Liver (tissue), 9 donors: Measurements from ENCODE around the gene SLC5A1. TPM values are rescaled to one million over a fixed set of nuclear protein-coding genes. Genes with fewer than 3 reads are reported as not detected.

ENCODE experiments used
- DNase-seq: peaks from one replicate; pipeline ENCODE4 v3.0.0-alpha.2; 2017; ENCODE audit warnings: low spot score
- H3K27ac ChIP-seq, 2 donors: one replicate each; pipeline ENCODE4 v1.7.0; 2013; ENCODE audit warnings: inconsistent platforms in 2 of 2, low read length in 2 of 2, control low read depth in 1 of 2, low read depth in 1 of 2, mild to moderate bottlenecking in 1 of 2
- H3K27me3 ChIP-seq, 4 donors: one replicate each; pipeline versions ENCODE4 v1.6.1 to v1.7.0; 2013; ENCODE audit warnings: low read length in 3 of 4, inconsistent platforms in 1 of 4, mild to moderate bottlenecking in 1 of 4, moderate library complexity in 1 of 4; ENCODE audit not compliant: control insufficient read depth in 4 of 4, insufficient read depth in 4 of 4
- H3K36me3 ChIP-seq, 4 donors: one replicate each; pipeline versions ENCODE4 v1.6.1 to v1.7.0; 2013; ENCODE audit warnings: low read length in 3 of 4, mild to moderate bottlenecking in 3 of 4, low read depth in 1 of 4, moderate library complexity in 1 of 4; ENCODE audit not compliant: control insufficient read depth in 4 of 4, insufficient read depth in 3 of 4
- H3K4me1 ChIP-seq, 4 donors: one replicate each; pipeline versions ENCODE4 v1.6.1 to v1.7.0; 2013; ENCODE audit warnings: low read length in 3 of 4, mild to moderate bottlenecking in 3 of 4, moderate library complexity in 1 of 4; ENCODE audit not compliant: control insufficient read depth in 4 of 4, insufficient read depth in 4 of 4
- H3K4me3 ChIP-seq, 3 donors: one replicate each; pipeline versions ENCODE4 v1.6.1 to v1.7.0; 2013; ENCODE audit warnings: low read length in 3 of 3, control low read depth in 1 of 3, low read depth in 1 of 3, mild to moderate bottlenecking in 1 of 3
- H3K9ac ChIP-seq, 2 donors: one replicate each; pipeline ENCODE4 v1.7.0; 2013; ENCODE audit warnings: low read length in 2 of 2, mild to moderate bottlenecking in 2 of 2, moderate library complexity in 2 of 2, control low read depth in 1 of 2, low read depth in 1 of 2
- H3K9me3 ChIP-seq, 4 donors: one replicate each; pipeline versions ENCODE4 v1.6.1 to v1.7.0; 2013; ENCODE audit warnings: low read length in 3 of 4; ENCODE audit not compliant: control insufficient read depth in 4 of 4
- CTCF ChIP-seq: fragments of 150-350 bp; IDR thresholded peaks from 2 replicates; pipeline ENCODE4 v1.5.1; 2017; ENCODE audit warnings: improper control_type of control experiment, low read depth, low read length; ENCODE audit not compliant: missing input control
- EGR1 ChIP-seq, 2 donors: IDR thresholded peaks; 2 replicates each; pipeline ENCODE4 v1.6.1; 2016 to 2018; ENCODE audit warnings: antibody characterized with exemption in 2 of 2, low read depth in 2 of 2
- FOXA1 ChIP-seq: IDR thresholded peaks from 2 replicates; pipeline ENCODE4 v1.6.1; 2016; ENCODE audit warnings: antibody characterized with exemption
- FOXA2 ChIP-seq: IDR thresholded peaks from 2 replicates; pipeline ENCODE4 v1.6.1; 2016; ENCODE audit warnings: antibody characterized with exemption
- GABPA ChIP-seq, 2 donors: IDR thresholded peaks in 1 of 2; conservative IDR thresholded peaks in 1 of 2; 2 replicates each; pipeline ENCODE4 v1.6.1; 2016; ENCODE audit warnings: antibody characterized with exemption in 2 of 2, mild to moderate bottlenecking in 1 of 2, moderate library complexity in 1 of 2
- HNF4A ChIP-seq, 2 donors: conservative IDR thresholded peaks; 2 replicates each; pipeline ENCODE4 v1.6.1; 2016; ENCODE audit warnings: antibody characterized with exemption in 2 of 2, mild to moderate bottlenecking in 2 of 2
- HNF4G ChIP-seq: IDR thresholded peaks from 2 replicates; pipeline ENCODE4 v1.6.1; 2016; ENCODE audit warnings: antibody characterized with exemption
- JUND ChIP-seq, 2 donors: IDR thresholded peaks; 2 replicates each; pipeline ENCODE4 v1.6.1; 2016; ENCODE audit warnings: antibody characterized with exemption in 2 of 2
- NR2F2 ChIP-seq: IDR thresholded peaks from 2 replicates; pipeline ENCODE4 v1.6.1; 2016; ENCODE audit warnings: antibody characterized with exemption
- RAD21 ChIP-seq, 2 donors: IDR thresholded peaks; 2 replicates each; pipeline ENCODE4 v1.6.1; 2016; ENCODE audit warnings: antibody characterized with exemption in 2 of 2, mild to moderate bottlenecking in 2 of 2
- REST ChIP-seq: IDR thresholded peaks from 2 replicates; pipeline ENCODE4 v1.6.1; 2016; ENCODE audit warnings: antibody characterized with exemption, mild to moderate bottlenecking
- RXRA ChIP-seq, 2 donors: IDR thresholded peaks; 2 replicates each; pipeline ENCODE4 v1.6.1; 2017 to 2018; ENCODE audit warnings: antibody characterized with exemption in 2 of 2, mild to moderate bottlenecking in 1 of 2
- SP1 ChIP-seq: IDR thresholded peaks from 2 replicates; pipeline ENCODE4 v1.6.1; 2018; ENCODE audit warnings: antibody characterized with exemption, mild to moderate bottlenecking
- TAF1 ChIP-seq: conservative IDR thresholded peaks from 2 replicates; pipeline ENCODE4 v1.6.1; 2016; ENCODE audit warnings: antibody characterized with exemption, mild to moderate bottlenecking
- YY1 ChIP-seq: IDR thresholded peaks from 2 replicates; pipeline ENCODE4 v1.6.1; 2016; ENCODE audit warnings: antibody characterized with exemption, mild to moderate bottlenecking
- WGBS: extraction: QIAGEN DNeasy Blood & Tissue Kit; methylation state at CpG from one replicate; pipeline ENCODE4 v1.1.7; 2013; 5-methylcytosine and 5-hydroxymethylcytosine counted together
- polyA plus RNA-seq, 2 donors: library from polyadenylated mRNA; stranded (reverse) in 1 of 2; unstranded in 1 of 2; fragments of 200-250 nt in 1 of 2; fragments of >200 nt in 1 of 2; fragmentation: Nextera tagmentation in 1 of 2; extraction: Ambion mirVana in 1 of 2; gene quantifications; one replicate each; pipeline versions ENCODE4 v1.2.1 to v1.2.3, GENCODE V29; 2013 to 2015
- total RNA-seq, 2 donors: library from RNA; depleted of rRNA; stranded (reverse); fragments of >200 nt; gene quantifications; one replicate each; pipeline ENCODE4 v1.2.3, GENCODE V29; 2014
- TF ChIP-seq, protein P1 (sequence below): IDR thresholded peaks from 2 replicates; pipeline ENCODE4 v1.6.1; 2016; ENCODE audit warnings: antibody characterized with exemption
- TF ChIP-seq, protein P2 (sequence below): IDR thresholded peaks from 2 replicates; pipeline ENCODE4 v1.6.1; 2016; ENCODE audit warnings: antibody characterized with exemption
- TF ChIP-seq, protein P3 (sequence below): IDR thresholded peaks from 2 replicates; pipeline ENCODE4 v1.6.1; 2016; ENCODE audit warnings: antibody characterized with exemption
- donor health status: healthy.
- donor health status: healthy.
- donor health status: healthy.
- donor health status: healthy.
- donor health status: healthy.

SLC5A1 gene
- total and polyA plus RNA-seq, 4 donors, result under 0.01 to 6.4 (median 2.5) TPM

GRCh38 chr22:32018056-32018455 lies 25.0 kb upstream of the SLC5A1 start:
- H3K27me3 ChIP-seq, result no peaks in the 10 kb centered on the region
- H3K4me3 ChIP-seq, result no peak overlapping the region
- no peaks in the 10 kb centered on the region for H3K4me1 ChIP-seq
- peaks cover 0 to 8% (median 4%) of the 10 kb centered on the region in 4 donors for H3K9me3 ChIP-seq
- no peaks in the 10 kb centered on the region for H3K36me3 ChIP-seq
- DNase-seq, result no peak
- TF ChIP-seq FOXA2, result no peak
- TF ChIP-seq, protein P1, sequence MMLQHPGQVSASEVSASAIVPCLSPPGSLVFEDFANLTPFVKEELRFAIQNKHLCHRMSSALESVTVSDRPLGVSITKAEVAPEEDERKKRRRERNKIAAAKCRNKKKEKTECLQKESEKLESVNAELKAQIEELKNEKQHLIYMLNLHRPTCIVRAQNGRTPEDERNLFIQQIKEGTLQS, result no peak
- no peak for TF ChIP-seq HNF4G
- no peak for TF ChIP-seq SP1
- no peak for TF ChIP-seq JUND (IDR thresholded peaks at IDR 0.05)
- TF ChIP-seq YY1, result no peak
- TF ChIP-seq NR2F2, result no peak
- TF ChIP-seq, protein P2, sequence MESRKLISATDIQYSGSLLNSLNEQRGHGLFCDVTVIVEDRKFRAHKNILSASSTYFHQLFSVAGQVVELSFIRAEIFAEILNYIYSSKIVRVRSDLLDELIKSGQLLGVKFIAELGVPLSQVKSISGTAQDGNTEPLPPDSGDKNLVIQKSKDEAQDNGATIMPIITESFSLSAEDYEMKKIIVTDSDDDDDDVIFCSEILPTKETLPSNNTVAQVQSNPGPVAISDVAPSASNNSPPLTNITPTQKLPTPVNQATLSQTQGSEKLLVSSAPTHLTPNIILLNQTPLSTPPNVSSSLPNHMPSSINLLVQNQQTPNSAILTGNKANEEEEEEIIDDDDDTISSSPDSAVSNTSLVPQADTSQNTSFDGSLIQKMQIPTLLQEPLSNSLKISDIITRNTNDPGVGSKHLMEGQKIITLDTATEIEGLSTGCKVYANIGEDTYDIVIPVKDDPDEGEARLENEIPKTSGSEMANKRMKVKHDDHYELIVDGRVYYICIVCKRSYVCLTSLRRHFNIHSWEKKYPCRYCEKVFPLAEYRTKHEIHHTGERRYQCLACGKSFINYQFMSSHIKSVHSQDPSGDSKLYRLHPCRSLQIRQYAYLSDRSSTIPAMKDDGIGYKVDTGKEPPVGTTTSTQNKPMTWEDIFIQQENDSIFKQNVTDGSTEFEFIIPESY, result no peak
- no peak for TF ChIP-seq GABPA (IDR thresholded peaks at IDR 0.05 in 1 of 2, conservative IDR thresholded peaks at IDR 0.05 in 1 of 2)
- no peak for TF ChIP-seq REST
- TF ChIP-seq CTCF, result no peak
- no peak for TF ChIP-seq RAD21 (IDR thresholded peaks at IDR 0.05)
- 62% methylated on average over 2 of the region's 2 CpGs for WGBS
- no peak overlapping the region for H3K27ac ChIP-seq
- H3K9ac ChIP-seq, result no peak overlapping the region

DNA sequence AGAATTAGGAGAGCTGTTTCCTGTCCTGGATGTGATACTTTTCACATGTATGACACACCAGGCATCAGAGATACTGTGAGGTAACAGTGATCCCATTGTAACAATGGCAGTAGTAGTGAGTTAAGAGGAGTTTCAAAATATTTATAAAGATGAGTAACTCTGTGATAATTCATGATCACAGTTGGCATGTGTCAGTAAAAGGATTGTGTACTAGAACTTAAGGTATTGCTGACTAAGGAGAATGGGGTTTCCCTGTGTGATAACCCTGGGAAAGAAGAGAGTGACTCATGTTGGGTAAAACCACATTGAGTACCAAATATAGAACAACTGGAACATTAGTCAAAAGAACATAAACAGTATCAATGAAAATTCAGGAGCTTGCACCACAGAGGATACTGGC lies 22.9 kb upstream of the SLC5A1 start:
- no peaks in the 10 kb centered on the region for H3K27me3 ChIP-seq
- no peak overlapping the region for H3K4me3 ChIP-seq
- DNase-seq, result no peak
- H3K27ac ChIP-seq, result no peak overlapping the region
- H3K9me3 ChIP-seq, result no peaks in the 10 kb centered on the region
- no peaks in the 10 kb centered on the region for H3K4me1 ChIP-seq
- H3K36me3 ChIP-seq, result no peaks in the 10 kb centered on the region
- H3K9ac ChIP-seq, result no peak overlapping the region
- TF ChIP-seq YY1 (no peak), TAF1 (no peak), FOXA1 (no peak), EGR1 (IDR thresholded peaks at IDR 0.05; ENCODE audit: low read depth in 2 of 2) (no peak), RAD21 (IDR thresholded peaks at IDR 0.05) (no peak), REST (no peak), HNF4A (conservative IDR thresholded peaks at IDR 0.05) (no peak), SP1 (no peak), RXRA (IDR thresholded peaks at IDR 0.05) (no peak), FOXA2 (no peak)
- TF ChIP-seq, protein P3, sequence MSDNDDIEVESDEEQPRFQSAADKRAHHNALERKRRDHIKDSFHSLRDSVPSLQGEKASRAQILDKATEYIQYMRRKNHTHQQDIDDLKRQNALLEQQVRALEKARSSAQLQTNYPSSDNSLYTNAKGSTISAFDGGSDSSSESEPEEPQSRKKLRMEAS, result no peak
- TF ChIP-seq, protein P1, result no peak
